GM21381 (cell line): ENCODE data around the gene RELCH.
A peak's percentile ranks its signal among the peaks of the same experiment; 100 is the strongest.

Experiments used
- ATAC-seq: cut with Tn5 transposase; IDR thresholded peaks from one replicate; pipeline ENCODE4 v1.9.1; 2021; ENCODE audit warnings: mild to moderate bottlenecking, moderate library complexity; ENCODE audit not compliant: unreplicated experiment

Gene RELCH

DNA sequence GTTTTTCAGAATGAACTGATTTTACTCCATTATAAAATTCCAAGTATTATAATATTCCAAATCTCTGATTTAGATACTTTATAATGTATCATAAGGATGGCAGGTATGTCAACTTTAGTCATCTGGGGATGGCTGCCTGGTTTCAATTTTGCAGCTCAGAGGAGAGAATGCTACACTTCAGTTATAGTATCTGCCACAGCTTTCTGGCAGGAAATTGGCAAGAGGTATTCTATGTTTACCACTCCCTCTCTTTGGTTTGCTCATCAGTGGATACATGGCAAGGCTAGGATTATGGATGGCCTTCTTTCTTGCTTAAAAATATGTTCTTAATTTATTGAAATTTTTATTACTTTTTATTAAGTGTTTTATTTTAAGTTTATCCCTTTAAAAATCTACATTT lies 71.0 kb downstream of the RELCH start:
- peak; percentile 60 for ATAC-seq

DNA sequence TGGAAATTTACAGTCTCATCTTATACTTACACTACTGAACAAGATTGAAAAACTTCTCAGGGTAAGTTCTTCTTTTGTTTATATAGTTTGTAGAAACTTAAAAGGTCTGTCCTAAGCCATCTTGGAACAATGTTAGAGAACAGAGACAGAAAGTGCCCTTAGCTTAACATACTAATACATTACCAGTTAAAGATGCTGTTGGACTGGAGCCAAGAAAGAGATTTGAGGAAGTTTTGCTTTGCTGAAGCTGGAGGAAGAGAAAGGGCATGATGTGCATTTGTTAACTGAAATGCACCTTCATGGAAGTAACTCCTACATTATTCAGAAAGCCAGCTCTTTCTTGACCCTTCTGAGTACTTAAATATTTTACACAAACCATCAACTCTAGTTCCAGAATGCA lies 71.6 kb downstream of the RELCH start:
- peak; percentile 46 for ATAC-seq

DNA sequence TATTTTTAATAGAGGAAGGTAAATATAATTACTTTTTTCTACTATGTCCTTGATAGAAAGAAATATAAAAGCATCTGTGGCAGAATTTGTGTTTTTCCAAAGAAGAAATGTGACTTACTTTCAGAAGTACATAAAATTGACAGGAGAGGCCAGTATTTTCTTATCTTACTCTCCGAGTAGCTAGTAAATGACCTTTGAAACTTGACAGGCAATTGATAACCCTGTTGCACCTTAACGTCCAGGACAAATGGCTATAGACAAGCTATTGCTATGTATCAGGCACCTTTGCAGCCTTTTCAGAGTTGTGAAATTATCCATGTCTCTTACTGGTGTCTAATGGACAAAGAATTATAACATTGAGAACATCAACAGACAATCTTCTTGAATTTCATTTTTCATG lies 75.0 kb downstream of the RELCH start:
- no peak for ATAC-seq

DNA sequence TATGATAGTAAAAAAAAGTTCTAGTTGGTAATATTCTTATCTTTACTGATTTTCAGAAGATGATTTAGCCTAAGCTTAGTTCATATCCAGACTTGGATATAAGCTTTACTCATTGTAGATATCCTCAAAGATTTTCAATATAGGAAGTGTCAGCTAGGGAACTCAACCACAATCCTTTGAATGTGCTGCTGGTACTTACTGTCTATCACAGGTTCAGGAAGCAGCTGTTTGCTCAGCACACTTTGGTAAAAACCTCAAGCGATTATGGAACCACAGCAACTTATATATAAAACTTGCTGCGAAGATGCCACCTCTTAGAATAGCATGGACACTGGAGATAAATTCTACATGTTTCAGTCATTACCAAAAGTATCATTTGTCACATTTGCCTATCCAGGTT lies 77.9 kb downstream of the RELCH start:
- no peak for ATAC-seq

DNA sequence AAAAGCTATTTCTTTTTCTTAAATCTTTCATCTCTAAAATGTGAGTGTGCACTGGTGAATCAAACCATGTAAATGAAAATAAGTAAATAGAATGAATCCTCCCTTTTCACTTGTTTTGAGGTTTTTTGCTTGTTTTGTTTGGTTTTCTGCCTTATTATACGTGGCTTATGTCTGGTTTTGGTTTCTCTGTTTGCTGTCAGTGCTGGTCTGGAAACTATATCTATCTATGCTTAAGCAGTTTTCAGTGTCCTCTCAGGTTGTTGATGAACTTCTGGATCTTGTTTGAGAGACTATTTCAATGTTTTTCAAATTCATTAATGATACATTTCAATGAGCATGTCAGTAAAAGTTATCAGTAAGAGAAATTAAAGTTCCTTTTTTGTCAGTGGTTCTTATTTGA lies 90.0 kb downstream of the RELCH start:
- no peak for ATAC-seq

DNA sequence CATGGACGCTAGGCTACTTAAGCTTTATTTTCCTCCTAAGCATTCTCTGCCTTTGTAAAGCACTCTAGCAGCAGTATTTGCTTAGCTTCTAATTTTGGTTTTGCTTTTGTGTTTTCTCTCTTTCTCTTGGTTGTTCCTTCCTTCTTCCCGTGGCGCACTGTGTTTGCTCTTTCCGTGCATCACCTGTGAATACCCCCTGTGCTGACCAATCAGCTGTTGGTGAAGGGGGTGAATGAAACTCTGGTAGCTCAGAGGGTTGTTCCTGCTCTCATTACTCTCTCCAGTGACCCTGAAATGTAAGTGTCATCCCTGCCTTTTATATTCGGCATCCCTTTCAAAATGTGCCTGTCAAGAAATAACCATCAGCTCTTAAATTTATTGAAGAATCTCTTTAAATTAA lies 92.5 kb downstream of the RELCH start:
- no peak for ATAC-seq

DNA sequence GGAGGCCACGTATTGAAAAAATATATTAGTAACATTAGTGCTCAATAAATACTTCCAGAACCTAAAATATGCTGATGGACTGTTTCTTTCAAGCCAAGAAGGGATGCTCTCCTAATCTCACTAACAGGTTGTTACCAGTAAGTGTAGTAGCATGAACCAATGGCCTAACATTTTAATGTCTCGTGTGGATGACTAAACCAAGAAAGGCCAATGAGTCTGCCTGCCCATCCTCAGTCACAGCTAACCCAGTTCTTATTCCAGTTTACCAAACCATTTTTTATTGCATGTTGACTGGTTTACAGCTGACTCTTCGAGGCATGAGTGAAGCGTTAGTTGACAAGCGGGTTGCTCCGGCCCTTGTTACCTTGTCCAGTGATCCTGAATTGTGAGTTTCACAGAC lies 93.0 kb downstream of the RELCH start:
- ATAC-seq: no peak

DNA sequence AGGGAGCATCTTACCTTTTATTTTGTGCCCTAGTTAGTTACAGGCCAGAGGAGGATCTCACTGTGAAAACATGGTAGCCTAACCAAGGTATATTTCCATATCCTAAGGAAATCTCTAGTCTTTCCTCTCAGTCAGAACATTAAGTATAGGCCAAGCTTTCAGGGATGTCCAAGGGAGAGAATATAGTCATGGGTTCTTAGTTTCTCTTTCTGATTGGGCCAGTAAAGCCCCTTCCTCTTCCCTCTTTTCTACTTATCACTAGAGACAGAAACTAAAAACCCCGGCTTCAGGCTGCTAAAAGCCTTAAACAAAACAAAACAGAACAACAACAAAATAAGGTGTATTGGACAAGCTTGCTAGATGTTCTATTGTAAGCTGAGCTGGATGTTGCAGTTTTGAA lies 93.7 kb downstream of the RELCH start:
- ATAC-seq: no peak

DNA sequence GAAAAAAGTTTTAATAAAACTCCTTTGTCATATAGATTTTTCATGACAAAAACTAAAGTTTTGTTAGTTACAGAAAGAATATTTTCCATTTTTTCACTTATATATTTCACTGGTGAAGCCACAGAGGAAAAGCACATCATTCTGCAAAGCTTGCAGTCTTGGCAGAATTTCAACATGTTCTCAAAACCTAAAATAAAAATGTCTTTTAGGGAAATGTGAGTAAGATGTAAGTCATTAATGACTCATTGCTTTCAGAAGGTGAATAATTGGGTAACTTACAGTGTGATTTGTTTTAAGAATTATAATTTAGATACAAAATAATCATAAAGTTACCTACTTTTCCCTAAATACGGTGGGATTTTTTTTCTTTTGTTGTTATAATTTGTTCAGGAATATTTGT lies 94.6 kb downstream of the RELCH start:
- no peak for ATAC-seq

DNA sequence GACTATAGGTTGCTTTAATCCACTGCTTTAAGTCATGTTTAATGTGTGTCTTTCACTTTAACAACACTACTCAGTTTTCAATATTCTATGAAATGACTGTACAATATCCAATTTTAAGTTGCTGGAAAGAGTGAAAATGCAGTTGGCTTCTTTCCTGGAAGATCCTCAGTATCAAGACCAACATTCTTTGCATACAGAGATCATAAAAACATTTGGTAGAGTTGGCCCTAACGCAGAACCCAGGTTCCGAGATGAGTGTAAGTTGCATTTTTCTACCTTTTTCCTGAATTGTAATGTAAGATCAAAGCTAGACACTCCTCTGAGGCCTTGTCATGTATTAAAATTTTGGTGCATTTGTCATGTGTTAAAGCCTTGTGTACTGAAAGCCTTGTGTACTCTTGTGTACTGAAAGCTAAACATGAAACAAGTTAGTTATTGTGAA lies 95.2 kb downstream of the RELCH start:
- ATAC-seq: no peak

DNA sequence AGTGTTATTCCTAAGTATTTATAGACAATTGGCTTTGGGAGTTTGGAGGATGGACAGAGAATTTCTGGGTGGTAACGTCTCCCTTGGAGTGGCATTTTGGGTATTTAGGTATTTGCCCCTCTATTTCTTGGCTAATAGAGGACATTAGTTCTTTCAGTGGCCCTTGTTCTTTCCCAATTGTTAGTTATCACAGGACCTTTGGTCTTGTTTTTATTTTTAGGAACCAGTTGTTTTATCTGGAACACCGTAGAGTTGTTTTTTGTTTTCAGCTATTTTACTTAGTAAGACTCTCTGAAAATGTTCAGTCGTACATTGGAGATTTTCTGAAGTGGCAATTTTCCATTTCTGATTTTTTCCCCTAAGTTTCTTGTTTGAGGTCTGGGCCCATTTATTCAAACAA lies 97.6 kb downstream of the RELCH start:
- ATAC-seq: no peak

DNA sequence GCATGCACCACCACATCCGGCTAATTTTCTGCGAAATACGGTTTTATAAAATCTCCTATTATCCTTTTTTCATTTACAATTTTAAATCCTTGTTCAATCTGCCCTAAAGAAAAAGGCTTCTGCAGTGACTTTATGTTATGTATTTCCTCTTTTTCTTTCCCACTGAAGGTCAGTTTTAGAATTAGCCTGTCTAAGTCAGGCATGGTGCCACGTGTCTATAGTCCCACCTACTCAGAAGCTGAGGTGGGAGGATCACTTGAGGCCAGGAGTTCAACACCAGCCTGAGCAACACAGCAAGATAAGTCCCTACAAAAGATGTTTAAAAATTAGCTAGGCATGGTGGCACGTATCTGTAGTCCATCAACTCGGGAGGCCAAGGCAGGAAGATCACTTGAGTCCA lies 98.2 kb downstream of the RELCH start:
- ATAC-seq: no peak

DNA sequence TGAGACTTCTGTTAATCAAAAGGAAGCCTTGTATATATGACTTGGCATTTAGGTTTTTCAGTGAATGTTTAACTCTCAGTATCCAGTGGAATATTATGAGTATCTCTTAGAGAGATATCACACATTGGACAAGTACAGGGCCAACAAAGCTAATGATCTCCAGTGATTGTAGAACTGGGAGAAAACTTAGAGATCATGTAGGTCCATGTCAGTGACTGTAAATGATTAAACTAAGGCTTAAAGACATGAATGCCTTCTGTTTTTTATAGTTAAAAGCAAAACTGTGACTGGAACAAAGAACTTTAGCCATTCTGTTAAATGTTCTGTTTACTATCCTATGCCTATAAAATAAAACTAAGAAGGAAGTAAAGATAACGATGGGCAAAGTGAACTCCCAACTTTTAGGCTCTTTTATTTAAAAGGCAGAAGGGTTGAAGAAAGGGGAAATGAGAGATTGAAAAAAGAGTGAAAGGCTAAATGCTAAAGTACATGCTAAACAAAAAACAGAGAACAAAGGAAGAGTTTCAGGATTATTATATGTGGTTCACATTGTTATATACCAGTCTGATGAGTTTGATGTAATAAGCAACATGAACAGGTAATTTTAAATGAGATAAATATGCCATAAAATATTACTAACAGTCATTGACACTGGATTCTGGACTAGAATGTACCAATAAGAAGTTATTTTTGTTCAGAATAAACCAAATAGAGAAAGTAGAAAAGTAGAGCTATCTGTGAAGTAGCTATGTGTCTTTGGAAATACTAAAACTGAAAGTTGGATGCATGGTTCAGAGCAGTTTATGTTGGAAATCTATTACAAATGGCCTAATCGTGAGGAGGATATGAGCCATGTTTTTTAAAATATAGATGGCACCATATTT lies 101.0 kb downstream of the RELCH start:
- peak; percentile 40 for ATAC-seq

DNA sequence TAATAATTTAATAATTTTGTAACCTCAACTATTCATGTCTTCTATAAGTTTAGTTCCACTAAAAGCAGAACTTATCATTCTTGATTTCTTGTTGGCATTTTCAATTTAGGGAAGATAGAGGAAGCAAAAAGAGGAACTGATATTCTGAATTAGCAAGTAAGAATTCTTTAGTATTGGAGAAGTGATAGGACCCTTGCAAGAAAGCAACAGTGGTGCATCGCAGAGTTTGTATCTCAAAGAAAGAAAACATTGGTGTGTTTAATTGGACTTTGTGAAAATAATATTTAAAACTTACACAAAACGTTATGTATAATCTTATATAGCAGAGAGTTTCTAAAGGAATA lies 101.6 kb downstream of the RELCH start:
- peak; percentile 64 for ATAC-seq

DNA sequence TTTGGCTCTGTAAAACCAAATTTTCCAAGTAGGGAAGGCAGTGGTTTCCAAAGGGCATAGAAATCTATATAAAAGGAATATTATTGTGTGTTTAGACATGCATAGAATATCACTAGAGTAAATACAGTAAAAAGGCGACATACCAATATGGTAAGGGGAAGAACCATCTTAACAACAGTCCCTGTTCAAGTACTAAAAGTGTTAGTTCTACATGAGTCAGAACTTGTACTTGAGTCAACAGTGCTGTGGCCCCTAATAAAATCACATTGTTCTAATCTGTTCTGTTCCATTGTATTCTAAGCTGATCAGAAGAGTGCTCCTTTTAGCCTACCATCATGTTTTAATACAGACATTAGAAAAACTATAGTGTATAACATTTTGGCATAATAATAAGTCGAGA lies 102.0 kb downstream of the RELCH start:
- no peak for ATAC-seq

DNA sequence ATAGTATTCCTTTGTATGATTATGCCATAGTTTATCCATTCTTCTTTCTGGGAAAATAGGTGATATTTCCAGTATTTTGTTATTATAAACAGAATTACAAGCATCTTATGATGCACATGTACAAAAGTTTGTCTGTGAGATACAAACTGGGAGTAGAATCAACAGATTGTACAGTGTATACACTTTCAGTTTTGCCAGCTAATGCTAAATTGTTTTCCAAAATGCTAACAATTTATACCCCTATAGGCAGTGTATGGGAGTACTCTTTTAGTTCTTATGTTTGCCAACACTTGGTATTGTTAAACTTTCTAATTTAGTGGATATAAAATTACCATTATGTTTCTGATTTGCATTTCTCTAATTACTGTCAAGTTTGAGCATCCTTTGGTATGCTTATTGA lies 107.0 kb downstream of the RELCH start:
- no peak for ATAC-seq

DNA sequence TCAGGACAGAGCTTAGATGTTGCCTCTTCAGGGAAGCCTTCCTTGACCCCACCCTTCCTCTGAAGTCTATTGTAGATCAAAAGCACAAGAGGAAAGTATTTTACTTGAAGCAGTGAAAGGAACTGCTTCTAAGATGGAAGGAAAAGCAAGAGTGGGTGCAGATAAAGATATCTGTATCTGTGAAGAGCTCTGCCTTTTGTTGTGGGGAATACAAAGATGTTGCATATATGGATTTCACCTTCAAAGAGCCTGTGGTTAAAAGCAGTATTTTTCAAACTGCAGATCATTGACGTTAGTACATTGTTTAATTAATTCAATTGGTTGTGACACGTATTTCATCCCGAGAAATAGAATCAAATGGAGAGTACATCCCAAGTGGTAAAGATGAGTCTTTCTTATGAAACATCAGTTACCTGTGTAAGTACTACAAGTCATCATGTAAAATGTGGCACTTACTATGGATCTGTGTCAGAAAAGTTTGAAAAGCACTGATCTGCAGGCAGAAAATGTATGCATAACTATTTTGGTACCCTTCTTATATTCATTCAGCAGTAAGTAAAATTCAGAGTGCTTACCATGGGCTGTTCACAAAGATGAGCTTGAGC lies 113.4 kb downstream of the RELCH start:
- no peak for ATAC-seq

DNA sequence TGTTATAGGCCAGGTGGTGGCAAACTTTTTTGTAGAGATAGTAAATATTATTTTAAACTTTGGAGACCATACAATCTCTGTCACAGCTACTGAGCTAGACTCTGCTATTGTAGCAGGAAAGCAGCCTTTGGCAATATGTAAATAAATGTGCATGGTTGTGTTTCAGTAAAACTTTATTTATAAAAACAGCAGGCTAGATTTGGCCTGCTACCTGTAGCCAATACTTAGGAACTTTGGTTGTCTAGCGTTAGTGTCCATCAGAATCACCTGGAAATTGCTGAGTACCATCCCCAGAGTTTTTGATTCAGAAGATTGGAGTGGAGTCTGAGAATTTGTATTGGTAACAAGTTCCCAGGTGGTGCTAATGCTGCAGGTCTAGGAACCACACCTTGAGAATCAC lies 114.3 kb downstream of the RELCH start:
- no peak for ATAC-seq

DNA sequence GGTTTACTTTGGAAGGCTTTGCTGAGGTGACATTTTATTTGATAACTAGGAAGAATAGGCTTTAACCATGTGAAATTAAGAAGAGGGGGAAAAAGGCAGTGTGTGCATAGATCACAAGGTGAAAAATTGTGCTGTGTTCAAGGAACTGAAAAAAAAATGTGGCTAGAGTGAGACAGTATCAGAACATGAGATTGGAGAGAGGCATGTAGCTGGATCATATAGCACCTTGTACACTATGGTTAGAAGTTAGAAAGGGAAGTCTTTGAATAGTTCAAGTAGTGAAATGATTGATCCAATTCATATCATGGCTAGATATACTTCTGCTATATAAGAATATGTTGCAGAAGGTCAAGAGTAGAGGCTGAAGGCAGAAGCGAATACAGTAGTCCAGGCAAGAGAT lies 125.8 kb downstream of the RELCH start:
- no peak for ATAC-seq

DNA sequence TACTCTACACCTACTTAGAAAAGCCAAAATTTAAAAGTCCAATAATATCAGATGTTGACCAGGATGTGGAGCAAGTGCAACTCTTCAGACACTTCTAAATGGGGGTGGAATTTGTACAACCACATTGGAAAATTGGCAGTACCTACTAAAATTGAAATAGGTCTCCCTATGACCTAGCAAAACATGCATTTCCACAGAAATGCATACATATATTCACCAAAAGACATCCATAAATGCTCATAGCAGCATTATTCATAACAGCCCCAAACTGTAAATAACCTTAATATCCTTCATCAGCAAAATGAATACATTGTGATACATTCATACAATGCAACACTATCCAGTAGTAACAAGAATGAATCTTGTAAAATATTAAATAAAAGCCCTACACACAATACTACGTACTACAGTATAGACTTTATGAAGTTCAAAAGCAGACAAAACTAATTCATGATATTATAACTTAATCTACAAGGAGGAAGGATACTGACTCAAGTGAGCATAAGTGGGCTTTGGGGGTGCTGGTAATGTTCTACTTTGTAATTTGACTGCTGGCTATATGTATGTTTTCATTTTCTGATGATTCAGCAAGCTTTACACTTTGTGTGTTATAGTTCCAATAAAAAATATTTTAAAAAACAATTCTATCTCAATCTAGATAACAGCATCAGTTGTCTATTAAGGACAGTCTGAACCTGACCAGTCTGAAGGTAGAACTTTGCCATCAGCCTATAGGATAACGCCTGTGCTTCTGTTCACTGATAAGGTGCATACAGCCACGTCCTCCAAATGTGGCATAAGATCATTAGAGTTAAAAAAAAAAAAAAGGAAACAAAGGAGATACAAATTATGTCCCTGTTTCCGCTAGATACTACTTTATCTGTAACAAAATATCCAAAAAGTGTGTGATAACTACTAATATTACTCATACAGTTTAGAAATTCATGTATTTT lies 131.4 kb downstream of the RELCH start:
- ATAC-seq: no peak

DNA sequence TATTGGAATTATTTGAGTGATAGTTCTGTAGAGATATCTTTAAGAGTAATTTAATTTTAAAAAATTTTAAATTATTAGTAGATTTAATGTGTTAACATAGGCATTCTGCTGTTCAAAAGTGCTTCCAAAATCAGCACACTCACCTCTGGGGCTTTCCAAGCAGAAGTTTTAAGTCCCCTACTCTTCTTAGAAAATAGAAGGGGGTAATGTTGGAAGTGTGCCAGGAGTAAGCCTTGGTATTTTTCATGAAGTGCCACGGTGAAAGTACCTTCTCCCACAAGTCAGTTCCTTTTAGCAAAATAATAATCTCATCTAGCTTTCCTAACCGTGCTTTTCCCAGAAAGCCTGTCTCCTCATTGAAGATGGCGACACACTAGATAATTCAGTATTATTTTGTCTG lies 134.1 kb downstream of the RELCH start:
- ATAC-seq: no peak
